HCT116 (cell line): ENCODE measurements around the gene YWHAQ. TPM values are rescaled to one million over a fixed set of nuclear protein-coding genes. Genes with fewer than 3 reads are reported as not detected.

ENCODE experiments used
- ATAC-seq: fragments of 200-7000 bp; cut with Tn5 transposase; 2 replicates; pipeline ENCODE4 v1.9.1; 2020; ENCODE audit warnings: mild to moderate bottlenecking, moderate library complexity
- BruUV-seq: library from RNA; stranded (reverse); fragments of 400-500 nt; replicated peaks from 2 replicates; lab custom pipeline; 2021; lab: Mats Ljungman, UMichigan
- CTCF ChIA-PET: fragments of 300-600 bp; sonication (Branson Sonifier 250); formaldehyde crosslinking; loops from one replicate; lab custom pipeline; 2021; ENCODE audit warnings: antibody characterized with exemption; lab: Charles Lee
- POLR2A ChIA-PET: fragments of 300-600, 350-600 bp; sonication (Branson Sonifier 250); formaldehyde crosslinking; loops from one replicate; lab custom pipeline; 2021; ENCODE audit warnings: antibody characterized with exemption; lab: Charles Lee
- RAD21 ChIA-PET, 2 experiments: fragments of 300-600 bp; sonication (Branson Sonifier 250); formaldehyde crosslinking; loops; one replicate each; lab custom pipeline; 2023; ENCODE audit warnings: low total read pairs in 2 of 2; ENCODE audit not compliant: uncharacterized antibody in 2 of 2, unreplicated experiment in 2 of 2, low non-redundant PET in 1 of 2; lab: Charles Lee
- DNase-seq: peaks from one replicate; pipeline ENCODE4 v3.0.0-alpha.2; 2010; ENCODE audit warnings: low read depth, low spot score
- H2AFZ ChIP-seq: fragments of 200-600 bp; shearing (Covaris generic), sonication (generic); 2 replicates; pipeline ENCODE4 v1.6.1; 2017; ENCODE audit warnings: low read depth, mixed run types, mixed read lengths, antibody characterized with exemption, low read length; ENCODE audit not compliant: poor library complexity, severe bottlenecking
- H3K27ac ChIP-seq: 2 replicates; pipeline ENCODE4 v1.5.1; 2012; ENCODE audit warnings: low read depth, low read length
- H3K27me3 ChIP-seq: fragments of 200-600 bp; sonication (generic); 2 replicates; pipeline ENCODE4 v1.6.1; 2016; ENCODE audit warnings: mixed run types, low read length, mixed read lengths; ENCODE audit not compliant: insufficient read depth
- H3K36me3 ChIP-seq, 2 experiments: fragments of 200-500 bp in 1 of 2; fragments of 200-600 bp in 1 of 2; sonication (Bioruptor generic) in 1 of 2; sonication (generic) in 1 of 2; 2 replicates each; pipeline versions ENCODE4 v1.5.1 to v1.6.1; 2014 to 2016; ENCODE audit warnings: low read length in 2 of 2, inconsistent platforms in 1 of 2, mixed read lengths in 1 of 2, mixed run types in 1 of 2; ENCODE audit not compliant: insufficient read depth in 2 of 2, control insufficient read depth in 1 of 2
- H3K4me1 ChIP-seq, 2 experiments: fragments of 200-600 bp in 1 of 2; sonication (generic) in 1 of 2; 2 replicates each; pipeline versions ENCODE4 v1.5.1 to v1.6.1; 2012 to 2017; ENCODE audit warnings: low read length in 2 of 2, inconsistent platforms in 1 of 2, mild to moderate bottlenecking in 1 of 2, mixed read lengths in 1 of 2, mixed run types in 1 of 2, moderate library complexity in 1 of 2; ENCODE audit not compliant: insufficient read depth in 2 of 2, control insufficient read depth in 1 of 2
- H3K4me2 ChIP-seq: fragments of 200-600 bp; sonication (generic); 2 replicates; pipeline ENCODE4 v1.6.1; 2017; ENCODE audit warnings: mixed run types, low read length, mixed read lengths
- H3K4me3 ChIP-seq, 2 experiments: fragments of 200-600 bp in 1 of 2; sonication (generic) in 1 of 2; replicated peaks in 1 of 2; 2 replicates each; pipeline ENCODE4 v1.5.1; 2011 to 2016; ENCODE audit warnings: low read length in 2 of 2, control low read depth in 1 of 2, low read depth in 1 of 2, mild to moderate bottlenecking in 1 of 2, mixed read lengths in 1 of 2, mixed run types in 1 of 2
- H3K79me2 ChIP-seq: fragments of 200-600 bp; sonication (generic); 2 replicates; pipeline ENCODE4 v1.6.1; 2017; ENCODE audit warnings: mild to moderate bottlenecking, mixed run types, low read length, moderate library complexity, mixed read lengths; ENCODE audit not compliant: insufficient read depth
- H3K9ac ChIP-seq: fragments of 200-600 bp; sonication (generic); 2 replicates; pipeline ENCODE4 v1.6.1; 2016; ENCODE audit warnings: low read length, mixed read lengths
- H3K9me2 ChIP-seq: fragments of 200-600 bp; sonication (generic), shearing (Covaris generic); 2 replicates; pipeline ENCODE4 v1.6.1; 2017; ENCODE audit warnings: mixed run types, mild to moderate bottlenecking, moderate library complexity; ENCODE audit not compliant: insufficient read depth
- H3K9me3 ChIP-seq, 2 experiments: fragments of 200-500 bp in 1 of 2; fragments of 200-600 bp in 1 of 2; sonication (Bioruptor generic) in 1 of 2; sonication (generic) in 1 of 2; 2 replicates each; pipeline ENCODE4 v1.6.1; 2014 to 2017; ENCODE audit warnings: low read length in 2 of 2, mixed read lengths in 2 of 2, inconsistent platforms in 1 of 2, low read depth in 1 of 2, mild to moderate bottlenecking in 1 of 2, mixed run types in 1 of 2, moderate library complexity in 1 of 2; ENCODE audit not compliant: control insufficient read depth in 1 of 2, insufficient read depth in 1 of 2
- H4K20me1 ChIP-seq: fragments of 200-600 bp; sonication (generic), shearing (Covaris generic); 2 replicates; pipeline ENCODE4 v1.6.1; 2017; ENCODE audit warnings: mixed run types, mild to moderate bottlenecking, moderate library complexity; ENCODE audit not compliant: insufficient read depth
- CEBPB ChIP-seq: IDR thresholded peaks from 2 replicates; pipeline ENCODE4 v1.6.1; 2012; ENCODE audit warnings: low read depth
- ELF1 ChIP-seq: IDR thresholded peaks from 2 replicates; pipeline ENCODE4 v1.6.1; 2012; ENCODE audit warnings: low read depth, borderline replicate concordance
- FOSL1 ChIP-seq: IDR thresholded peaks from 2 replicates; pipeline ENCODE4 v1.6.1; 2012; ENCODE audit warnings: low read depth
- JUND ChIP-seq: IDR thresholded peaks from 2 replicates; pipeline ENCODE4 v1.6.1; 2012
- POLR2A ChIP-seq: IDR thresholded peaks from 2 replicates; pipeline ENCODE4 v1.7.0; 2011; ENCODE audit warnings: borderline replicate concordance; ENCODE audit not compliant: insufficient read depth, insufficient read length; ENCODE audit errors: extremely low read depth
- TCF7L2 ChIP-seq: IDR thresholded peaks from 2 replicates; pipeline ENCODE4 v1.7.0; 2011; ENCODE audit warnings: borderline replicate concordance, inconsistent platforms; ENCODE audit not compliant: insufficient read depth, insufficient read length; ENCODE audit errors: extremely low read depth
- YY1 ChIP-seq: IDR thresholded peaks from 2 replicates; pipeline ENCODE4 v1.6.1; 2011; ENCODE audit warnings: low read length, low read depth, moderate library complexity, mild to moderate bottlenecking; ENCODE audit not compliant: insufficient replicate concordance; ENCODE audit errors: extremely low read depth
- ZFX ChIP-seq: fragments of 450-650 bp; IDR thresholded peaks from 2 replicates; pipeline ENCODE4 v1.6.1; 2017
- intact Hi-C: fragments of 100-400 bp; cut with micrococcal nuclease; formaldehyde crosslinking; loops from 2 replicates; pipeline ENCODE4 v1.10.0; 2022
- total RNA-seq: library from RNA; stranded (reverse); gene quantifications from one replicate; pipeline ENCODE4 v1.2.1, GENCODE V29; 2021; ENCODE audit not compliant: unreplicated experiment
- TF ChIP-seq, protein P1 (sequence below): IDR thresholded peaks from 2 replicates; pipeline ENCODE4 v1.6.1; 2012
- TF ChIP-seq, protein P2 (sequence below): IDR thresholded peaks from 2 replicates; pipeline ENCODE4 v1.6.1; 2012; ENCODE audit warnings: low read depth
- TF ChIP-seq, protein P3 (sequence below), 3 experiments: fragments of 200-600 bp in 1 of 3; sonication (generic) in 1 of 3; IDR thresholded peaks in 2 of 3; conservative IDR thresholded peaks in 1 of 3; 2 replicates each; pipeline ENCODE4 v1.5.1; 2012 to 2017; ENCODE audit warnings: low read depth in 2 of 3, low read length in 2 of 3, antibody characterized with exemption in 1 of 3, borderline replicate concordance in 1 of 3, control low read depth in 1 of 3, mild to moderate bottlenecking in 1 of 3, mixed read lengths in 1 of 3, mixed run types in 1 of 3, moderate library complexity in 1 of 3; ENCODE audit not compliant: insufficient read depth in 1 of 3
- TF ChIP-seq, protein P4 (sequence below): IDR thresholded peaks from 2 replicates; pipeline ENCODE4 v1.6.1; 2012

The YWHAQ gene
- total RNA-seq, 1 experiment from 2014 or later, result 365 TPM

DNA sequence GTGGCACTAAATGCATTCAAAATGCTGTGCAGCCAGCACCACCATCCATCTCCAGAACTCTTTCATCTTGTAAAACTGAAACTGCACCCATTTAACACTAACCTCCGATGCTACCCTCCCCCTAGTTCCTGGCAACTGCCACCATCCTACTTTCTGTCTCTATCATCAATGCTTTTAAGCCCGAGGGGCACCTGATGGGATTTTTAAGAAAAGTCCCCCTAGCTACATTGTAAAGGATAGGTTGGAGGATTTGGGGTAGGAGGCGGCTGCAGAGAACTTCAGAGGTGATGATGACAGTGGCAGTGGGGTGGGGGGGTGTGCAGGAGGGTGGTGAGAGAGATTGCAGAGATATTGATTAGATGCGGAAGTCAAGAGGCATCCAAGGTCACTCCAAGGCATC lies 10.8 kb upstream of the YWHAQ start:
- H3K9me3 ChIP-seq, result no peaks in the 10 kb centered on the region
- intact Hi-C loops, result no loop called here
- H2AFZ ChIP-seq, result no peak overlapping the region
- H3K27me3 ChIP-seq, result no peaks in the 10 kb centered on the region; the same call in 1 of the 2 replicates
- no peak overlapping the region for H3K4me3 ChIP-seq
- H3K9ac ChIP-seq, result no peak overlapping the region
- DNase-seq (no peak), ATAC-seq (no peak)
- H3K79me2 ChIP-seq, result no peaks in the 10 kb centered on the region
- H3K4me2 ChIP-seq, result no peak overlapping the region
- H3K27ac ChIP-seq, result no peak overlapping the region
- no peaks in the 10 kb centered on the region for H3K9me2 ChIP-seq
- RAD21 ChIA-PET, result no interaction called here
- TF ChIP-seq ELF1 (no peak), ZFX (no peak), POLR2A (no peak), TCF7L2 (no peak), JUND (no peak), YY1 (no peak), CEBPB (no peak), FOSL1 (no peak)
- TF ChIP-seq, protein P1, sequence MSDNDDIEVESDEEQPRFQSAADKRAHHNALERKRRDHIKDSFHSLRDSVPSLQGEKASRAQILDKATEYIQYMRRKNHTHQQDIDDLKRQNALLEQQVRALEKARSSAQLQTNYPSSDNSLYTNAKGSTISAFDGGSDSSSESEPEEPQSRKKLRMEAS, result no peak
- TF ChIP-seq, protein P2, sequence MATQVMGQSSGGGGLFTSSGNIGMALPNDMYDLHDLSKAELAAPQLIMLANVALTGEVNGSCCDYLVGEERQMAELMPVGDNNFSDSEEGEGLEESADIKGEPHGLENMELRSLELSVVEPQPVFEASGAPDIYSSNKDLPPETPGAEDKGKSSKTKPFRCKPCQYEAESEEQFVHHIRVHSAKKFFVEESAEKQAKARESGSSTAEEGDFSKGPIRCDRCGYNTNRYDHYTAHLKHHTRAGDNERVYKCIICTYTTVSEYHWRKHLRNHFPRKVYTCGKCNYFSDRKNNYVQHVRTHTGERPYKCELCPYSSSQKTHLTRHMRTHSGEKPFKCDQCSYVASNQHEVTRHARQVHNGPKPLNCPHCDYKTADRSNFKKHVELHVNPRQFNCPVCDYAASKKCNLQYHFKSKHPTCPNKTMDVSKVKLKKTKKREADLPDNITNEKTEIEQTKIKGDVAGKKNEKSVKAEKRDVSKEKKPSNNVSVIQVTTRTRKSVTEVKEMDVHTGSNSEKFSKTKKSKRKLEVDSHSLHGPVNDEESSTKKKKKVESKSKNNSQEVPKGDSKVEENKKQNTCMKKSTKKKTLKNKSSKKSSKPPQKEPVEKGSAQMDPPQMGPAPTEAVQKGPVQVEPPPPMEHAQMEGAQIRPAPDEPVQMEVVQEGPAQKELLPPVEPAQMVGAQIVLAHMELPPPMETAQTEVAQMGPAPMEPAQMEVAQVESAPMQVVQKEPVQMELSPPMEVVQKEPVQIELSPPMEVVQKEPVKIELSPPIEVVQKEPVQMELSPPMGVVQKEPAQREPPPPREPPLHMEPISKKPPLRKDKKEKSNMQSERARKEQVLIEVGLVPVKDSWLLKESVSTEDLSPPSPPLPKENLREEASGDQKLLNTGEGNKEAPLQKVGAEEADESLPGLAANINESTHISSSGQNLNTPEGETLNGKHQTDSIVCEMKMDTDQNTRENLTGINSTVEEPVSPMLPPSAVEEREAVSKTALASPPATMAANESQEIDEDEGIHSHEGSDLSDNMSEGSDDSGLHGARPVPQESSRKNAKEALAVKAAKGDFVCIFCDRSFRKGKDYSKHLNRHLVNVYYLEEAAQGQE, result no peak
- TF ChIP-seq, protein P3, sequence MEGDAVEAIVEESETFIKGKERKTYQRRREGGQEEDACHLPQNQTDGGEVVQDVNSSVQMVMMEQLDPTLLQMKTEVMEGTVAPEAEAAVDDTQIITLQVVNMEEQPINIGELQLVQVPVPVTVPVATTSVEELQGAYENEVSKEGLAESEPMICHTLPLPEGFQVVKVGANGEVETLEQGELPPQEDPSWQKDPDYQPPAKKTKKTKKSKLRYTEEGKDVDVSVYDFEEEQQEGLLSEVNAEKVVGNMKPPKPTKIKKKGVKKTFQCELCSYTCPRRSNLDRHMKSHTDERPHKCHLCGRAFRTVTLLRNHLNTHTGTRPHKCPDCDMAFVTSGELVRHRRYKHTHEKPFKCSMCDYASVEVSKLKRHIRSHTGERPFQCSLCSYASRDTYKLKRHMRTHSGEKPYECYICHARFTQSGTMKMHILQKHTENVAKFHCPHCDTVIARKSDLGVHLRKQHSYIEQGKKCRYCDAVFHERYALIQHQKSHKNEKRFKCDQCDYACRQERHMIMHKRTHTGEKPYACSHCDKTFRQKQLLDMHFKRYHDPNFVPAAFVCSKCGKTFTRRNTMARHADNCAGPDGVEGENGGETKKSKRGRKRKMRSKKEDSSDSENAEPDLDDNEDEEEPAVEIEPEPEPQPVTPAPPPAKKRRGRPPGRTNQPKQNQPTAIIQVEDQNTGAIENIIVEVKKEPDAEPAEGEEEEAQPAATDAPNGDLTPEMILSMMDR (IDR thresholded peaks at IDR 0.05 in 2 of 3, conservative IDR thresholded peaks at IDR 0.05 in 1 of 3; ENCODE audit: borderline replicate concordance in 1 of 3, insufficient read depth in 1 of 3, low read depth in 2 of 3, low read length in 2 of 3), result no peak
- TF ChIP-seq, protein P4, sequence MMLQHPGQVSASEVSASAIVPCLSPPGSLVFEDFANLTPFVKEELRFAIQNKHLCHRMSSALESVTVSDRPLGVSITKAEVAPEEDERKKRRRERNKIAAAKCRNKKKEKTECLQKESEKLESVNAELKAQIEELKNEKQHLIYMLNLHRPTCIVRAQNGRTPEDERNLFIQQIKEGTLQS, result no peak
- no peaks in the 10 kb centered on the region for H4K20me1 ChIP-seq
- H3K36me3 ChIP-seq, result no peaks in the 10 kb centered on the region
- H3K4me1 ChIP-seq, result peaks cover 14 to 24% of the 10 kb centered on the region in 2 experiments; a peak in 3 of 4 replicates
- CTCF ChIA-PET, result no interaction called here
- POLR2A ChIA-PET, result no interaction called here
- BruUV-seq, result no TSS peak
